ENCODE results near the gene CADPS.

Gene CADPS

DNA sequence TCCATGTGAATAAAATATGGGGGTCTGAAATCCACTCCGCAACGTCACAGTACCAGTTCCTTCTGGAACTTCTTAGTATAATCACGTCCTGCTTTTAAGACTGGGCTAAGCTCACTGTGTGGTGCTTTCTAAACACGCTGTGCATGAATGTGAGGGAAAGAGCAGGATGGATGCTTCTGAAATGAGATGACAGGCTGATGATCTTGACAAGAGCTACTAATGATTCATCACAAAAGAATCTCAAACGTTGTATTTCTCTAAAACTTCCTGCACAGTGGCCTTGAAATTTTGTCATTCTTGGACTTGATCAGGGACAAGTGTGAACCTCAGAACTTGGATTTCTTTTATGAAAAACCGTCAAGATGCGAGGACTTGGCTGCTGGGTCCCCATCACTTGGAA, 221.4 kb downstream of the CADPS start:
- H3K9me3 ChIP-seq (ENCODE audit: severe bottlenecking), result no peaks in the 10 kb centered on the region
- H3K4me3 ChIP-seq (ENCODE audit: low read depth, low read length), result no peak overlapping the region
- no peak for DNase-seq
- H3K36me3 ChIP-seq, result peaks cover 46% of the 10 kb centered on the region
- H3K27me3 ChIP-seq (ENCODE audit: insufficient read depth, low read depth, severe bottlenecking), result no peaks in the 10 kb centered on the region
- H3K27ac ChIP-seq, result no peak overlapping the region
- TF ChIP-seq, protein P1, sequence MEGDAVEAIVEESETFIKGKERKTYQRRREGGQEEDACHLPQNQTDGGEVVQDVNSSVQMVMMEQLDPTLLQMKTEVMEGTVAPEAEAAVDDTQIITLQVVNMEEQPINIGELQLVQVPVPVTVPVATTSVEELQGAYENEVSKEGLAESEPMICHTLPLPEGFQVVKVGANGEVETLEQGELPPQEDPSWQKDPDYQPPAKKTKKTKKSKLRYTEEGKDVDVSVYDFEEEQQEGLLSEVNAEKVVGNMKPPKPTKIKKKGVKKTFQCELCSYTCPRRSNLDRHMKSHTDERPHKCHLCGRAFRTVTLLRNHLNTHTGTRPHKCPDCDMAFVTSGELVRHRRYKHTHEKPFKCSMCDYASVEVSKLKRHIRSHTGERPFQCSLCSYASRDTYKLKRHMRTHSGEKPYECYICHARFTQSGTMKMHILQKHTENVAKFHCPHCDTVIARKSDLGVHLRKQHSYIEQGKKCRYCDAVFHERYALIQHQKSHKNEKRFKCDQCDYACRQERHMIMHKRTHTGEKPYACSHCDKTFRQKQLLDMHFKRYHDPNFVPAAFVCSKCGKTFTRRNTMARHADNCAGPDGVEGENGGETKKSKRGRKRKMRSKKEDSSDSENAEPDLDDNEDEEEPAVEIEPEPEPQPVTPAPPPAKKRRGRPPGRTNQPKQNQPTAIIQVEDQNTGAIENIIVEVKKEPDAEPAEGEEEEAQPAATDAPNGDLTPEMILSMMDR (IDR thresholded peaks at IDR 0.05; ENCODE audit: low read depth, low read length), result no peak

DNA sequence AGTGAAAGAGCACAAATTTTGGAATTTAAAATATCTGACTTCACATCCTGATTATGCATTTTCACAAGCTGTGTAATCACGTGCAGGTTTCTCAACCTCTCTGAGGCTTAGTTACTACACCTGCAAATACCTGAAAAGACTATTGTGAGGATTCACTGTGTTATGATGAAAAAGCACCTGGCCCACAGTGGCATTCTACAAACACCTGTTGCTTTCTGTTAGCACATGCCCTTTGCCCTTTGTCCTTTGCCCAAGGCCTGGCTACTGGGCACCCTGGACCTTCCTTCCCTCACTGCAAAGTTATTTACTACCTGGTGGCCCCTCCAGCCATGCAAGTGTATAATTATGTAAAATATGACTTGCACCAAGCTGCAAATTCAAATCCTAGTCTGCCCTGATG, 227.5 kb downstream of the CADPS start:
- TF ChIP-seq, protein P1 (IDR thresholded peaks at IDR 0.05; ENCODE audit: low read depth, low read length), result no peak
- H3K36me3 ChIP-seq, result peaks cover 47% of the 10 kb centered on the region
- H3K4me3 ChIP-seq (ENCODE audit: low read depth, low read length), result no peak overlapping the region
- no peaks in the 10 kb centered on the region for H3K27me3 ChIP-seq (ENCODE audit: insufficient read depth, low read depth, severe bottlenecking)
- H3K27ac ChIP-seq, result no peak overlapping the region
- DNase-seq, result no peak
- no peaks in the 10 kb centered on the region for H3K9me3 ChIP-seq (ENCODE audit: severe bottlenecking)

DNA sequence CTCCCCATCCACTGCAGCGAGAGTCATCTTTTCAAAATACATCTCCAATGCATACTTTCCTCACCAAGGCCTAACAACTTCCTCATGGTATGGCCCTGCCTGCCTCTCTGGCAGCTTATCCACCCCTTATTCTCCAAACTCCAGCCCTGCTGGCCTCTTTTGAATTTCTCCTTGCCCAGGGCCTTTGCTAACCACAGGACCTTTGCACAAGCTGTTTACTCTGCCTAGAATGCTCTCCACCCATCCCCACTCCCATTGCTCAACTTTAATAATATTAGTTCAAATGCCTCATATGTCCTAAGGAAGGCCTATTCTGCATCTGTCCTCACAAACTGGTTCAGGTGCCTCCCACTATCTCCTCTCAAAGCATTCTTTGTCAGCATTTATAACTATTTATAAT, 230.7 kb downstream of the CADPS start:
- no peak overlapping the region for H3K4me3 ChIP-seq (ENCODE audit: low read depth, low read length)

DNA sequence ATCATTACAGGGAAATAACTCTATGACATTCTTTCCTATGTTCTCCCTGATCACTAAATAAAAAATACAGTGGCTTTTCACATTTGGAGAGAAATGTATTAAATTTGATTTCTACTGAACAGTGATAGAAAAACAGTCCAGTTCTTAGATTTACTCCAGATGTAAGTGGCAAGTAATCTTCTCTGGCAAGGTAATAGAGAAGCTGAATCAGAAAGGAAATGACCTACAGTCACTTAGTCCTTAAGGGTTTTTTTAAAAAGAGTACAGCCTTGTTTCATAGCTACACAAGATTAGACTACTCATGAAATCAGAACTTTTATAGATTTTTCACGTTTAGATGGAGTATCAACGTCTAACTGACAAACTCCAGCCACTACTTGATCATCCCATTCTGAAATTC, 236.9 kb downstream of the CADPS start:
- H3K9me3 ChIP-seq (ENCODE audit: severe bottlenecking), result no peaks in the 10 kb centered on the region
- no peak overlapping the region for H3K27ac ChIP-seq
- TF ChIP-seq, protein P1 (IDR thresholded peaks at IDR 0.05; ENCODE audit: low read depth, low read length), result no peak

More for the DNA sequence above, 230.7 kb downstream of the CADPS start:
- H3K36me3 ChIP-seq, result peaks cover 36% of the 10 kb centered on the region
- no peaks in the 10 kb centered on the region for H3K9me3 ChIP-seq (ENCODE audit: severe bottlenecking)
- TF ChIP-seq, protein P1 (IDR thresholded peaks at IDR 0.05; ENCODE audit: low read depth, low read length), result no peak
- no peak overlapping the region for H3K27ac ChIP-seq
- no peaks in the 10 kb centered on the region for H3K27me3 ChIP-seq (ENCODE audit: insufficient read depth, low read depth, severe bottlenecking)
- DNase-seq, result no peak

DNA sequence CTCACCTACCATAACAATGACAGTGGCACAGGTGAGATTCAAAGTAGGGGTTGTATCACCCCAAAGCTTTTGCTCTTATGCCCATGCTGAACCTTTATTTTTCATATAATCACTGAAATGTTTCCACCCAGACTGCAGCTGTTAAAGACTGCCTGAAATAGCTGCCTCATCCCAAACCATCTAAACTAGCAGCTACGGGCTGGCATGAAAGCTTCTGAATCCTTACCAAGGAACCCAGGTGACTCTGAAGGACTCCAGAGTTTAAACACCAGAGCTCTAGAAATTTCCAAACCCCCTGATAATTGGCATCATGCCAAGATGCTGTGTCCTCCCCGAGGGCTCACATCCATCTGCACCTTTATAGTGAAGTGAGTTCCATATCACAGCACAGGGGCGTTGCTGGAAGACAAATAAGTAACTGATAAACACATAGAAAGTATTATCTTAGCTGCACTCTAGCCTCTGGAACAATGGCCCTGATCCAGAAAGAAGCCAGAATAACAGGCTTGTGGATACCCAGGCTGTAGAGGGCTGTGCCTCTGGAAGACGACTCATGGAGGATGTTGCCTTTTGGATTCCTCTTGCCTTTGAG, 238.9 kb downstream of the CADPS start:
- Histone ChIP-seq H3K27me3 (ENCODE audit: insufficient read depth, low read depth, severe bottlenecking) (no peaks in the 10 kb centered on the region), H3K9me3 (ENCODE audit: severe bottlenecking) (no peaks in the 10 kb centered on the region), H3K4me3 (ENCODE audit: low read depth, low read length) (no peak overlapping the region), H3K27ac (no peak overlapping the region), H3K36me3 (no peaks in the 10 kb centered on the region; the same call in 1 of the 2 replicates)
- TF ChIP-seq, protein P1 (IDR thresholded peaks at IDR 0.05; ENCODE audit: low read depth, low read length), result no peak
- DNase-seq, result no peak

More for the DNA sequence above, 236.9 kb downstream of the CADPS start:
- no peak for DNase-seq
- Histone ChIP-seq H3K27me3 (ENCODE audit: insufficient read depth, low read depth, severe bottlenecking) (no peaks in the 10 kb centered on the region), H3K4me3 (ENCODE audit: low read depth, low read length) (no peak overlapping the region), H3K36me3 (peaks cover 9% of the 10 kb centered on the region)

Measured in WERI-Rb-1 (cell line).